Middle frontal gyrus (tissue), 1 donor: ENCODE data around the gene ARRB1.
A peak's percentile ranks its signal among the peaks of the same experiment; 100 is the strongest.

Source experiments
- DNase-seq: peaks from one replicate; pipeline ENCODE4 v3.0.0-alpha.2; 2015; ENCODE audit warnings: low spot score; ENCODE audit errors: extremely low spot score

ARRB1 gene

GRCh38 chr11:75301601-75302345, 49.7 kb downstream of the ARRB1 start:
- DNase-seq = no peak

GRCh38 chr11:75301131-75301530, 50.3 kb downstream of the ARRB1 start:
- no peak for DNase-seq

GRCh38 chr11:75298976-75299260, 52.5 kb downstream of the ARRB1 start:
- no peak for DNase-seq

- DNase-seq = no peak
Measured at GRCh38 chr11:75298191-75298975, 53.1 kb downstream of the ARRB1 start.

GRCh38 chr11:75293903-75294302, 57.6 kb downstream of the ARRB1 start:
- DNase-seq = no peak

GRCh38 chr11:75292943-75293342, 58.5 kb downstream of the ARRB1 start:
- DNase-seq = no peak

GRCh38 chr11:75291741-75292140, 59.7 kb downstream of the ARRB1 start:
- DNase-seq = no peak

- DNase-seq = no peak
Measured at GRCh38 chr11:75289919-75290318, 61.5 kb downstream of the ARRB1 start.

GRCh38 chr11:75289511-75289760, 62.0 kb downstream of the ARRB1 start:
- DNase-seq = no peak

- DNase-seq = no peak
Measured at GRCh38 chr11:75287579-75287978, 63.9 kb downstream of the ARRB1 start.

GRCh38 chr11:75286826-75287465, 64.5 kb downstream of the ARRB1 start:
- DNase-seq = no peak

- DNase-seq = no peak
Measured at GRCh38 chr11:75285776-75286360, 65.6 kb downstream of the ARRB1 start.

GRCh38 chr11:75283391-75283931, 68.0 kb downstream of the ARRB1 start:
- no peak for DNase-seq

- no peak for DNase-seq
Measured at GRCh38 chr11:75281469-75282095, 69.9 kb downstream of the ARRB1 start.

GRCh38 chr11:75280770-75281468, 70.5 kb downstream of the ARRB1 start:
- no peak for DNase-seq

GRCh38 chr11:75280227-75280701, 71.2 kb downstream of the ARRB1 start:
- DNase-seq = peak; percentile 77

GRCh38 chr11:75279273-75279672, 72.2 kb downstream of the ARRB1 start:
- no peak for DNase-seq

GRCh38 chr11:75277991-75278790, 73.3 kb downstream of the ARRB1 start:
- DNase-seq = no peak

GRCh38 chr11:75277211-75277805, 74.2 kb downstream of the ARRB1 start:
- DNase-seq = no peak

- no peak for DNase-seq
Measured at GRCh38 chr11:75276686-75277085, 74.8 kb downstream of the ARRB1 start.
